IPS-20b (cell line): ENCODE results near the gene LRRC61.
"Not testable (repeated sequence)": the region's sequence is repeated elsewhere in the genome, so short reads cannot be mapped to it uniquely, and the experiment has no call there.

Experiments
- H3K27ac ChIP-seq: one replicate; pipeline ENCODE4 v1.5.1; 2013; ENCODE audit warnings: low read length
- H3K27me3 ChIP-seq: 2 replicates; pipeline ENCODE4 v1.6.1; 2013; ENCODE audit warnings: mild to moderate bottlenecking, low read length, inconsistent platforms; ENCODE audit not compliant: insufficient read depth
- H3K36me3 ChIP-seq: 2 replicates; pipeline ENCODE4 v1.6.1; 2013; ENCODE audit warnings: low read depth, mild to moderate bottlenecking, inconsistent platforms, low read length, moderate library complexity; ENCODE audit not compliant: insufficient read depth
- H3K4me1 ChIP-seq: 2 replicates; pipeline ENCODE4 v1.6.1; 2013; ENCODE audit warnings: mild to moderate bottlenecking, control low read depth, inconsistent platforms, low read length, moderate library complexity; ENCODE audit not compliant: insufficient read depth
- H3K4me3 ChIP-seq: 2 replicates; pipeline ENCODE4 v1.5.1; 2013; ENCODE audit warnings: mild to moderate bottlenecking, low read length, inconsistent platforms
- H3K9ac ChIP-seq: 2 replicates; pipeline ENCODE4 v1.6.1; 2013; ENCODE audit warnings: low read depth, mild to moderate bottlenecking, inconsistent platforms, low read length, moderate library complexity
- H3K9me3 ChIP-seq: 2 replicates; pipeline ENCODE4 v1.6.1; 2013; ENCODE audit warnings: mild to moderate bottlenecking, low read depth, low read length, inconsistent platforms; ENCODE audit not compliant: insufficient read depth

LRRC61 gene

GRCh38 chr7:150311711-150312110 is 11.4 kb upstream of the LRRC61 start:
- H3K9ac ChIP-seq: no peak overlapping the region

GRCh38 chr7:150312649-150313366 is 10.3 kb upstream of the LRRC61 start:
- not testable (repeated sequence) for H3K9me3 ChIP-seq, H3K36me3 ChIP-seq, H3K9ac ChIP-seq, H3K27ac ChIP-seq
- H3K27me3 ChIP-seq: peaks cover 41% of the 10 kb centered on the region
- 0 out of 2 replicates have a peak overlapping the region, but pooled peaks have one; percentile 6 for H3K4me3 ChIP-seq
- peaks cover 29% of the 10 kb centered on the region for H3K4me1 ChIP-seq

More at GRCh38 chr7:150311711-150312110, 11.4 kb upstream of the LRRC61 start:
- peaks cover 52% of the 10 kb centered on the region for H3K27me3 ChIP-seq
- 0 out of 2 replicates have a peak overlapping the region, but pooled peaks have one; percentile 6 for H3K4me3 ChIP-seq
- H3K4me1 ChIP-seq: peaks cover 24% of the 10 kb centered on the region
- no peak overlapping the region for H3K27ac ChIP-seq
- H3K9me3 ChIP-seq: no peaks in the 10 kb centered on the region
- H3K36me3 ChIP-seq: no peaks in the 10 kb centered on the region

GRCh38 chr7:150313367-150313809 is 9.8 kb upstream of the LRRC61 start:
- Histone ChIP-seq H3K27me3 (peaks cover 35% of the 10 kb centered on the region), H3K9me3 (no peaks in the 10 kb centered on the region), H3K4me1 (peaks cover 30% of the 10 kb centered on the region), H3K27ac (no peak overlapping the region), H3K9ac (0 out of 2 replicates have a peak overlapping the region, but pooled peaks have one; percentile 3), H3K36me3 (no peaks in the 10 kb centered on the region), H3K4me3 (no peak overlapping the region)

DNA sequence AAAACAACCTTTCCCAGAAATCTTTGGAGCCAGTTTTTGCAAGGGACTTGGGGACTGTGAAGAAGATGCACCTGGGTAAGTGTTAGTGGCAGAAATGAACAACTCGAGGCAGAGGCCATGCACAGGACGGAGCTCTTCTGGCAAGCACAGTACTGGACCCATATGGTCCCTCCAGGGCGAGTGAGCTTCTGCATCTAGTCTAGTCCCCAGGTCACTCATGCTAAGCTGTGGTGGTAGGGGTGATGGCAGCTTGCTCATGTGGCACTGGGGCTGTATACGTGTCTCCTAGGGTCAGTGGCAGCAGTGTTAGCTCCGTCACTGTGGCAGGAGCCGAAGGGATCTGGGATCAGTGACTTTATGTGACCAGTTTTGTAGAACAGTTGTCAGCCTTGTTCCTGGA is 9.3 kb upstream of the LRRC61 start:
- peaks cover 30% of the 10 kb centered on the region for H3K4me1 ChIP-seq
- peaks cover 30% of the 10 kb centered on the region for H3K27me3 ChIP-seq
- peak overlapping the region; percentile 3; the same call in 1 of the 2 replicates for H3K9ac ChIP-seq
- no peak overlapping the region for H3K27ac ChIP-seq
- H3K36me3 ChIP-seq: no peaks in the 10 kb centered on the region
- no peaks in the 10 kb centered on the region for H3K9me3 ChIP-seq
- no peak overlapping the region for H3K4me3 ChIP-seq

GRCh38 chr7:150314639-150315239 is 8.4 kb upstream of the LRRC61 start:
- H3K36me3 ChIP-seq: no peaks in the 10 kb centered on the region
- H3K27me3 ChIP-seq: peaks cover 21% of the 10 kb centered on the region
- H3K4me3 ChIP-seq: no peak overlapping the region
- no peaks in the 10 kb centered on the region for H3K9me3 ChIP-seq
- peaks cover 30% of the 10 kb centered on the region for H3K4me1 ChIP-seq
- H3K9ac ChIP-seq: no peak overlapping the region
- H3K27ac ChIP-seq: no peak overlapping the region

DNA sequence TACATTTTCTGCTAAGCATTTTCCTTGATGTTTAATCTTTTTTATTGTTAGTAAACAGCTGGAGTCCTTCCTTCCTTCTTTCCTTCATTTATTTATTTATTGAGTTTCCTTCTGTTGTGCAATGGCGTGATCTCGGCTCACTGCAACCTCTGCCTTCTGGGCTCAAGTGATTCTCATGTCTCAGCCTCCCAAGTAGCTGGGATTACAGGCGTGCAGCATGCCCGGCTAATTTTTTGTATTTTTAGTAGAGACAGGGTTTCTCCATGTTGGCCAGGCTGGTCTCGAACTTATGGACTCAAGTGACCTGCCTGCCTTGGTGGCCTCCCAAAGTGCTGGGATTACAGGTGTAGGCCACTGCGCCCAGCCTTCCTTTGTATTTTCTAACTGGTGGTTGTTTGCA is 6.2 kb upstream of the LRRC61 start:
- H3K9me3 ChIP-seq, H3K27ac ChIP-seq, H3K36me3 ChIP-seq, H3K4me3 ChIP-seq, H3K9ac ChIP-seq, H3K27me3 ChIP-seq: not testable (repeated sequence)
- peaks cover 26% of the 10 kb centered on the region for H3K4me1 ChIP-seq

GRCh38 chr7:150317748-150318444 is 5.3 kb upstream of the LRRC61 start:
- Histone ChIP-seq H3K9ac (peak overlapping the region; percentile 3; the same call in 1 of the 2 replicates), H3K9me3 (no peaks in the 10 kb centered on the region), H3K4me3 (no peak overlapping the region), H3K27me3 (no peaks in the 10 kb centered on the region), H3K4me1 (peaks cover 20% of the 10 kb centered on the region), H3K27ac (peak overlapping the region; percentile 17), H3K36me3 (no peaks in the 10 kb centered on the region)

GRCh38 chr7:150321788-150322113 is 1.4 kb upstream of the LRRC61 start:
- H3K4me1 ChIP-seq: peaks cover 9% of the 10 kb centered on the region; the same call in 1 of the 2 replicates
- no peak overlapping the region for H3K4me3 ChIP-seq
- H3K9ac ChIP-seq: no peak overlapping the region
- H3K27ac ChIP-seq: no peak overlapping the region
- no peaks in the 10 kb centered on the region for H3K27me3 ChIP-seq
- peaks cover 21% of the 10 kb centered on the region for H3K36me3 ChIP-seq
- no peaks in the 10 kb centered on the region for H3K9me3 ChIP-seq

- Histone ChIP-seq H3K36me3 (peaks cover 26% of the 10 kb centered on the region), H3K4me1 (peaks cover 9% of the 10 kb centered on the region; the same call in 1 of the 2 replicates), H3K9me3 (no peaks in the 10 kb centered on the region), H3K27me3 (no peaks in the 10 kb centered on the region), H3K9ac (peak overlapping the region; percentile 82; the same call in 1 of the 2 replicates), H3K4me3 (peak overlapping the region; percentile 83), H3K27ac (no peak overlapping the region)
Observed at GRCh38 chr7:150322114-150322832, 882 bp upstream of the LRRC61 start.

DNA sequence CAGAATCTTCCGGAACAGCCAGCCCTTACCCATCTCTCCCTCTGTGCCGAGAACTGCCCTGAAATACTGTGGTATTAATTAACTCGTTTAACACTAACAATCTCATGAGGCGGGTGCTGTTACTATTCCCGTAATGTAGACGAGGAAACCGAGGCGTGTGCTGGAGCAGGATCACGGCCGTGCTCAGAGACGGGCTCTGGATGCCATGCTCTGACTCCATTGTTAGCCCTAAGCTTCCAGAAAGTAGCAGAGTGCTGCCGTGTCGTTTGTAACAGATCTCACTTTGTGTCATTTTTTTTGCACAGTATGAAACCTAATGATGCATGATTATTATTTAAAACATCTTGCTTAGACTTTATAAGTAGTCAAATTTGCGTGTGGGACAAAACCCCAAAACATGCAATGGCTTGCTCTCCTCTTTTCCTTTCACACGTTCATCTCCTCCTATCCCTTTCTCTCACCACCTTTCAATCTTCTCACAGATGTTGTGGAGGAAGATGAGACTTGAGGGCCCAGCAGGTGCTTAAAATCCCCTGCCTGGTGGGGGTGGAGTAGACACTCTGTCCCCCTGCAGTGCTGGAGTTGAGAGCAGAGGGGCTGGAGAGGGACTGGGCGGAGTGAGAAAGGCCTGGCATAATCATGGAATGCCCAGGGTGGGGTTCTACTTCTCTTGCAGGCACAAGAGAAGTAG is 672 bp downstream of the LRRC61 start:
- Histone ChIP-seq H3K36me3 (peaks cover 42% of the 10 kb centered on the region), H3K9me3 (no peaks in the 10 kb centered on the region), H3K4me3 (peak overlapping the region; percentile 83), H3K27me3 (no peaks in the 10 kb centered on the region), H3K27ac (peak overlapping the region; percentile 18), H3K9ac (peak overlapping the region; percentile 82), H3K4me1 (peaks cover 5% of the 10 kb centered on the region)
